GM12892 (cell line): Measurements from ENCODE around the gene MTHFD1L.

ENCODE experiments used
- DNase-seq: peaks from one replicate; pipeline ENCODE4 v3.0.0; 2011; ENCODE audit not compliant: insufficient read length
- FAIRE-seq: peaks from 2 replicates; lab custom pipeline; 2011; peaks lifted over from hg19 to GRCh38; lab: Jason Lieb, UNC
- POLR2A ChIP-seq: IDR thresholded peaks from 2 replicates; pipeline ENCODE4 v1.6.1; 2011; ENCODE audit warnings: low read depth, low read length, control low read depth
- POLR2AphosphoS5 ChIP-seq: IDR thresholded peaks from 2 replicates; pipeline ENCODE4 v1.6.1; 2011; ENCODE audit warnings: low read depth, low read length, control low read depth
- TAF1 ChIP-seq: IDR thresholded peaks from 2 replicates; pipeline ENCODE4 v1.6.1; 2011; ENCODE audit warnings: low read depth, mild to moderate bottlenecking, control low read depth, low read length, borderline replicate concordance

The MTHFD1L gene

DNA sequence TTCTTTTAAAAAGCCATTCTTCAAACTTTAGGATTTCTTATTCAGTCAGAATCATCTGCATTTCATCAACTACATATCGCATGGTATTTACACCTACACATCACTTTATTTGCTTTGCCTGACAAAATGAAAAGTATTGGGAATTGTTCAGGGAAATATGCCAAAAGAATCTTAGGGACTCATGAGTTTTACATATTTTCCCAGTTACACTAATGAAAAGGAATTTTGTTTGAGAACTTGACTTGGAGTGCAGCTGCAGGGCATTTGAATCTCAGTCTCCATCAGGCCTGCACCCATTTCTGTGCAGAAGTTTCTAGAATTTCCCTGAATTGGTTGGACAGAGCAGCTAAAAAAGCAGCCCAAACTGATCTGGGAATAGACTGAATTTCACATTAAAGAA, 65.3 kb downstream of the MTHFD1L start:
- TF ChIP-seq POLR2AphosphoS5: no peak
- no peak for TF ChIP-seq TAF1
- no peak for TF ChIP-seq POLR2A
- FAIRE-seq: no peak
- no peak for DNase-seq

DNA sequence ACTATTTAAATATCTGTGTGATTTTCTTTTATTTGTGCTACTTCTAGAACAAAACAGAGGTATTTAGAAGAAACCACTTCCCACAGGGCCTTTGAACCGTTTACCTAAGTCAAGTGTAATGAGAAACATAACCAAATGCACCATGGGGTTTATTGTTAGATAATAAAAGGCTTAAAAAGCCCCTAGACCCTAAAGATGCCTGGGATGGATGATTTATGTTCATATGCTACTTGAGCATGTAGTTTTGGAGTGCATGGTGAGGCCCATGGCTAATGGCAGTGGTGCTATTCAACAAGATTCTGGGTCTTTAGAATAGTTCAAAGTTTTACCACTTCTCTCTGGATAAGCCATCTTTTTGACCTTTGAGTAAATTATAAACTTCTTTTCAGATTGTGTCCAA, 65.9 kb downstream of the MTHFD1L start:
- TF ChIP-seq POLR2A: no peak
- TF ChIP-seq TAF1: no peak
- no peak for TF ChIP-seq POLR2AphosphoS5
- FAIRE-seq: no peak

DNA sequence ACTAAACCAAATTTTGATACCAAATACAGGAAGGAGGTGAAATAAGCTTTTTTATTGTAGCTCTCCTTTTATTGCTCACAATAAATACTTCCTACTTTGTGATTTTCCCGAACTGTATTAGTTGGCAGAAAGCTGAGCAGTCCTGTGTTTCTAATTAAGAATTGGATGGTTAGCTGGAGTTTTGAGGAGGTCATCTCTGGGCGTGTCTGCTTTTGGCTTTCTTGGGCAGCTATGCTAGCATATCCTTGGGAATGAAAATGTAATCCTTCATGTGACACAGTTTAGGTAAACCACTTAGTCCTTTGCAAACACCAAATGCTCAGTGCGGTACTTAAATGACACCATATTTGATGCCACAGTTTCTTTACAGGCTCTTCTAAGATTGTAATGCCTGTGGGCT, 67.5 kb downstream of the MTHFD1L start:
- DNase-seq (no peak), FAIRE-seq (no peak)
- TF ChIP-seq TAF1: no peak
- no peak for TF ChIP-seq POLR2AphosphoS5
- TF ChIP-seq POLR2A: no peak

More for the DNA sequence above, 65.9 kb downstream of the MTHFD1L start:
- DNase-seq: no peak

DNA sequence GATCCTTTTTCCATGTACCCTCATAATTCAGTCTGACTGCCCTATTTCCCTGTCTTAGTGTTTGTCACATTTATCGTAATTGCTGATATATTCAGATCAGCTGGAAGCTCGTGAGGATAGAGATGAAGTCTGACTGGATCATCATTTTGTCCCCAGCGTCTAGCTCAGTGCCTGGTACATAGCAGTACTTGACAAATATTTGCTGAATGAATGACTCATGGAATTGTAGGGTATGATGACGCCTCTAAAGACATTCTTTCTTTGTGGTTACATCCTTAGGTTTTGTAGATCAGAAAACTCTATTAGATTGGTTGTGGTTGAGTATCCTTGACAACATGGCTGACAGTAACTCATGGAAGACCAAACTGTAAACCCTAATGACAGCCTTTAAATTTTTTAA, 68.9 kb downstream of the MTHFD1L start:
- TF ChIP-seq POLR2A (no peak), POLR2AphosphoS5 (no peak), TAF1 (no peak)
- FAIRE-seq: no peak
- no peak for DNase-seq

DNA sequence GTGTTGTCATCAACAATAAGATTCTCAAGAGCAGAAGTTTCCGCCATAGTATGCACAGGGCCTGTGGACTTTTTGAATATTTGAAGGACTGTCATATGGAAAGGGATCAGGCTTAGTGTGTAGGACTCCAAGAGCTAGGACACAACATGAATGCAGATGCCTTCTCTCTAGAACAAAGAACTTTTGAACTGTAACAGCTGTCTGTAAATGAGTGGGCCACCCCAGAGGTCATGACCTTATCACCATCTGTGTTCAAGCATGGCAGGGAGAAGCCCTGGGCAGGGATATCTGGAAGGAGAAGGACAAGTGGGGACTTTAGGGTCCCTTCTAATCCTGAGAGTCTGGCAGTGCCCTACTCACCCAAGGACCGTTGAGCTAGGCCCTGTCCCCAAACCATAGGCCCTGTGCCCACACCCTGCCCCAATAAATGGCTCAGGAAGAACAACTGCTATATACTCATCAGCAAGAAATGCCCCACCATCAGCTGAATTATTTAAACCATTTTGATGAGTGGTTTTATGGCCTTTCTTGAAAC, 70.6 kb downstream of the MTHFD1L start:
- no peak for TF ChIP-seq POLR2A
- TF ChIP-seq POLR2AphosphoS5: no peak
- no peak for TF ChIP-seq TAF1
- DNase-seq: no peak

DNA sequence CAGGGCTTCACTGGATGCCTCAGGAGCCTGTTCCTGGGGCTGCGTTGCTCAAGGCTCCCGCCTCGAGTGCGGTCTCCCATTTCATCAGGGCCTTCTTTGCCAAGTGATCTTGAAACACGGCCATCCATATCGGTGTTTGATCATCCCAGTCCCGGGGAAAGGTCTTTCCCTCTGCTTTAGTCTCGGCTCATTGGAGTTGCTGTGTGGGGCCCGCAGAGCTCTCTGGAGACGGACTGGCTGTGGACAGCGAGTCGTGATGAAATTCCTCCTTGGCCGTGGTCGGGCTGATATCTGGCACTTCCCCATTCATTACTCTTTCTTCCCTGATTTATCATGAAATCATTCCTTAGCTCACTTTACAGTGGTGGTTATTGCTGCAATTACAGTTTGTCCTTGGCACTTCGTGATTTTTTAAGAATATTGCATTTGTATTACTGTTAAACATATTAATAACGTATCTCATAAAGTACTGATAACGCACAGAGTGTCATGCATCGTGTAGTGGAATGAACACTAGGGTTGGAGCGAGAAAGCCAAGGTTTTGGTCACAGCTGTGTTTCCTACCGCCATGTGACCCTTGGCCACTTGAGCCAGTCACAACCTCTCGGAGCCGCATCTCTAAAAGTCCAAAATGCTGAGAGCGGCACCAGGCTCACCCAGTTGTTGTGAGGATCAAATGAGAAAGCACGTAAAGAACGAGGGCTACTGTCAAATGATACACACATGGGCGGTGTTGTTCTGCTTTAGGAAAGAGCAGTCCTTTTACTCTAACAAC, 71.8 kb downstream of the MTHFD1L start:
- TF ChIP-seq TAF1 (no peak), POLR2AphosphoS5 (no peak), POLR2A (no peak)
- DNase-seq (no peak), FAIRE-seq (no peak)

More for the DNA sequence above, 70.6 kb downstream of the MTHFD1L start:
- no peak for FAIRE-seq

DNA sequence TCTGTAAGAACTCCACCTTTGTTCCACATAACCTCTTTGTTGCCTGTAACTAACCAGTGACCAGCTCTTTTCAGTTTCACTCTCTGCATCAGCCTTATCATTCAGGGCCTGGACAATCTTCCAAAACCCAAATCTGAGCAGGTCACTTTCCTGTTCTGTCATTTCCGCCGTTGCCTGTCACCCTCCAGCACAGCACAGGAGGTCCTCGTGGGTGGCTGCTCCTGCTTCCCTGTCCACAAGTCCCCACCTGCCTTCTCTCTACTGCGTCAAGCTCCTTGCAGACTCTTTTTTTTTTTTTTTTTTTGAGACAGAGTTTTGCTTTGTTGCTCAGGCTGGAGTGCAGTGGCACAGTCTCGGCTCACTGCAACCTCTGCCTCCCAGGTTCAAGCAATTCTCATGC, 73.9 kb downstream of the MTHFD1L start:
- TF ChIP-seq POLR2AphosphoS5: no peak
- TF ChIP-seq TAF1: no peak
- TF ChIP-seq POLR2A: no peak
- FAIRE-seq (no peak), DNase-seq (no peak)

DNA sequence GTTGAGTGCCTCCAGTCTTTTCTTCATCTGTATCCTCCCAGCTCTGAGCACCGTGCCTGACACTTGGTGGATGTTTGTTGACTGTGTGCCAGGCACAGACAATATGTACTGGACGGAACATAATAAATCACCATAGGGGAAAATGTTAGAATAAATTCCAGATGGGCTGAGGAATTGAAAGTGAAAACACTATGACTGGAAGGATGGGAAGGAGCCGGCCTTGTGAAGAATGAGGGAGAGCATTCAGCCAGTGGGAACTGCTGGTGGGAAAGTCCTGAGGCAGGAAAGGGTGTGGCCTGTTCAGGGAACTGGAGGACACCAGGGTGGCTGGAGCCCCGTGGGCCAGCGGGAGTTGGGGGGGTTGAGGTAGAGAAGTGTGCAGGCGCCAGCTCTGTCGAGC, 75.4 kb downstream of the MTHFD1L start:
- DNase-seq: no peak
- no peak for FAIRE-seq
- TF ChIP-seq POLR2AphosphoS5 (no peak), TAF1 (no peak), POLR2A (no peak)

DNA sequence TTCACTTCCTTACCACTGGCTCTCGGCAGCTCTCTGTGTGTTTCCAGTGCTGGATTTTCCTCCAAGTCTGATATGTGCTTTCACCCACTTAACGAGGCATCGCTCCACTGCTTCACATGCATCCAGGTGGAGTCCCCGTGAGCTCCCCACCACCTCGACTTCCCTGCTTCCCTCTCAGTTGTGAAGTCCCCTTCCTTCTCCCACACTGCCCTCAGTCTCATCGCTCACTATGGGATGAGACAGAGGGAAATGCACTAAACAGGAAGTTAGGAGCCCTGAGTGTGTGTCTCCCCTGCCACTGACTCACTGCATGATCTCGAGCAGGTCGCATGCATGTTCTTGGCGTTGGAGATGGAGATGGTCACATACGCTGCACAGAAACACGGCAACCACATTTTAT, 84.0 kb downstream of the MTHFD1L start:
- FAIRE-seq (no peak), DNase-seq (no peak)
- TF ChIP-seq POLR2AphosphoS5 (no peak), POLR2A (no peak), TAF1 (no peak)

DNA sequence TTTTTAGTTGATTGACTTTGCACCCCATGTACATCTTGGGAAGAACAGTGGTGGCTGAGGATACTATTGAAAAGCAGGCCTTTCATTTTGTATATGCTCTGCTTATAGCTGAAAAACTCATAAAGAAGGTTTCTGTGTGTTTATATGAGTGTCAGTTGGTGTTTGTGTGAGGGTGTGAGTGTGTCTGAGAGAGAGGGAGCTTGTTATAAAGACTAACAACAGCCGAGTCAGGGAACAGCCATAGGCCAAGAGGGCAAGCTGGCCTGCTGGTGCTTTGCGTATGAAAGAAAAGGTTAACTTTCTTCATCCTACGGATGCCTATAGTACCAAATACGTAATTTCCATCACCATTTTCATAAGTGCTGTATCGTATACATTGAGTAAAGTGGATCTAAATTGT, 88.3 kb downstream of the MTHFD1L start:
- DNase-seq (no peak), FAIRE-seq (no peak)

DNA sequence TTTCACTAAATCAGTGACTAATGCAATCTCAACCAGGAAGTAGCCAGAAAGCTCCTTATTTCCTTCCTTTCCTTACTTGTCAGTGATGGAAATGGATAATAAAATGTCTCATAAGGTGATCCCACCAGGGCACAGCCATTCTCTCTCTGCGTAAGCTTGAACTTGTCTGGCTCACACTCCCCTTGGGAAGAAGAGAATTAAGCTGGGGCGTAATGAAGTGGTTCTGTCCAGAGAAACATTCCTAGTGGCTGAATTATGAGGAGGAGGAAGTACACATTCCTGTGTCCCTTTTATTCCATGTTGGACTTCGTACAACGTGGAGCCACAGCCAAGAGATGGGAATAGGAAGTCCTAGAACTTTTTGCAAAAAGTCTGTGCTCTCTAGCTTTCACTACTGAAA, 93.7 kb downstream of the MTHFD1L start:
- no peak for TF ChIP-seq POLR2A
- TF ChIP-seq POLR2AphosphoS5: no peak
- no peak for TF ChIP-seq TAF1
- FAIRE-seq (no peak), DNase-seq (no peak)

More for the DNA sequence above, 88.3 kb downstream of the MTHFD1L start:
- no peak for TF ChIP-seq TAF1
- no peak for TF ChIP-seq POLR2A
- no peak for TF ChIP-seq POLR2AphosphoS5

DNA sequence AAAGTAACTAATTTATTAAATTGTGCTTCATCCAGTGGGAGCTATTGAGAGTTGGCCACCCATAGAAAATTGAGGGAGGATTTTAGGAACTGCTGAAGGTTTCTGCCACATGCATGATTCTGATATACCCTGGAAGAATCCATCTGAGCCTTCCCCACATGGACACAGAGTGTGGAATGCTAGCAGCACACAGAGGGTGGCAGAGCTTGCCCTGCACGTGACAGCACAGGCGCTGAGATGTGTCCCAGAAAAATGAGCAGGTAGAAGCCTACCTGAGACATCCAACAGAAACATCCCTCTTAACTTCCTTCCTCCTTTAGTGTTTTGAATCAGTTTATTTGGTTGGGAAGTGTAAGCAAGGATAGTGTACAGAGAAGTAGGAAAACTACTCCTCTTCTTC, 96.9 kb downstream of the MTHFD1L start:
- FAIRE-seq (no peak), DNase-seq (no peak)
- TF ChIP-seq POLR2AphosphoS5: no peak
- no peak for TF ChIP-seq POLR2A
- TF ChIP-seq TAF1: no peak
